ENCODE results near the gene KLK14. TPM values are rescaled to one million over a fixed set of nuclear protein-coding genes. Genes with fewer than 3 reads are reported as not detected.

KLK14 gene
- total and polyA plus RNA-seq, 2 of the 8 experiments (the other 6 are each of a cell fraction or from before 2014, with no cell fraction given): 0.09 to 1.2 TPM

GRCh38 chr19:51029718-51030117, 53.0 kb downstream of the KLK14 start:
- H3K27ac ChIP-seq (ENCODE audit: low read depth, low read length): no peak overlapping the region
- H3K79me2 ChIP-seq (ENCODE audit: control insufficient read depth in 1 of 2, insufficient read depth in 2 of 2, low read length in 2 of 2): no peaks in the 10 kb centered on the region
- H3K4me3 ChIP-seq (ENCODE audit: extremely low read depth in 1 of 4, insufficient read depth in 2 of 4, low read depth in 3 of 4, low read length in 4 of 4): no peak overlapping the region
- H3K4ac ChIP-seq (replicated peaks; ENCODE audit: insufficient read length, low read depth, low read length): no peak overlapping the region
- H2AK5ac ChIP-seq (ENCODE audit: low read depth, low read length): no peak overlapping the region
- TF ChIP-seq CTCF (IDR thresholded peaks at IDR 0.05; ENCODE audit: control extremely low read depth in 1 of 3, insufficient read depth in 1 of 3, low read depth in 1 of 3, low read length in 3 of 3) (peak in 1 of 3 experiments; percentile 26; a peak in 1 of 4 replicates), SP1 (IDR thresholded peaks at IDR 0.05; ENCODE audit: low read depth, low read length) (peak; percentile 74; the same call in 1 of the 2 replicates), CHD1 (IDR thresholded peaks at IDR 0.05; ENCODE audit: low read depth, low read length) (no peak), TAF7 (optimal IDR thresholded peaks at IDR 0.05; ENCODE audit: borderline replicate concordance, low read depth, low read length) (no peak), TEAD4 (IDR thresholded peaks at IDR 0.05; ENCODE audit: low read depth, low read length) (0 out of 2 replicates have a peak, but pooled peaks have one; percentile 16)
- H4K5ac ChIP-seq (ENCODE audit: insufficient read length, low read depth, low read length): no peak overlapping the region
- no peak overlapping the region for H4K91ac ChIP-seq (replicated peaks; ENCODE audit: insufficient read length, low read length)
- WGBS, 2 experiments (ENCODE audit: extremely low coverage in 1 of 2, insufficient coverage in 1 of 2, insufficient read length in 1 of 2, insufficient replicate concordance in 2 of 2, low coverage in 1 of 2, low lambda C conversion rate in 2 of 2, missing lambda C conversion rate in 1 of 2): 94% methylated on average over 2 of the region's 2 CpGs; no CpG with 5 or more reads in 1 of the 2 experiments
- H3K4me1 ChIP-seq (replicated peaks in 1 of 4; ENCODE audit: control insufficient read depth in 3 of 4, insufficient read depth in 4 of 4, low read length in 3 of 4): peaks cover 3 to 26% (median 16%) of the 10 kb centered on the region in 4 experiments
- no peak overlapping the region for H3K4me2 ChIP-seq (ENCODE audit: insufficient read depth in 1 of 2, low read depth in 2 of 2, low read length in 2 of 2)
- H2BK20ac ChIP-seq (ENCODE audit: low read length): no peak overlapping the region
- no peaks in the 10 kb centered on the region for H3K23me2 ChIP-seq (ENCODE audit: low read depth, low read length)
- CTCF ChIA-PET (ENCODE audit: partially characterized antibody): no interaction called here
- H3K9me3 ChIP-seq (ENCODE audit: insufficient read depth in 2 of 2, low read depth in 1 of 2, low read length in 1 of 2): no peaks in the 10 kb centered on the region
- no peak overlapping the region for H2BK15ac ChIP-seq (ENCODE audit: low read length)
- no peak overlapping the region for H4K8ac ChIP-seq (ENCODE audit: extremely low read depth, insufficient read depth, low read length)
- no peak overlapping the region for H3K9ac ChIP-seq (replicated peaks in 1 of 4; ENCODE audit: extremely low read depth in 1 of 4, low read depth in 3 of 4, low read length in 3 of 4)
- H3K23ac ChIP-seq (ENCODE audit: insufficient read length): no peak overlapping the region
- no peak overlapping the region for H3K56ac ChIP-seq (replicated peaks; ENCODE audit: insufficient read length, low read depth, low read length)
- no peak overlapping the region for H3K14ac ChIP-seq (ENCODE audit: insufficient read length)
- no peaks in the 10 kb centered on the region; the same call in 1 of the 2 replicates for H3K79me1 ChIP-seq (ENCODE audit: low read depth, low read length)
- no peak overlapping the region for H3K18ac ChIP-seq (ENCODE audit: extremely low read depth, low read length)
- H3K27me3 ChIP-seq (replicated peaks in 1 of 4; ENCODE audit: control insufficient read depth in 3 of 4, extremely low read depth in 1 of 4, insufficient read depth in 3 of 4, low read length in 3 of 4): no peaks in the 10 kb centered on the region; a peak in 1 of 7 replicates
- no peak for DNase-seq (ENCODE audit: low read depth in 1 of 2, low spot score in 2 of 2)
- POLR2A ChIA-PET (ENCODE audit: partially characterized antibody): interaction anchor here (1.0 kb wide), 2 partner anchors 10 to 13 kb away, joined by 3 read pairs; partner anchors contain the start of gene KLK10
- no peaks in the 10 kb centered on the region for H3K36me3 ChIP-seq (ENCODE audit: control insufficient read depth in 2 of 4, insufficient read depth in 4 of 4, low read length in 3 of 4)
- no peak for FAIRE-seq
- H4K20me1 ChIP-seq (replicated peaks in 1 of 2; ENCODE audit: control insufficient read depth in 1 of 2, insufficient read depth in 2 of 2, low read length in 2 of 2): no peaks in the 10 kb centered on the region
- no peak overlapping the region for H2BK5ac ChIP-seq (ENCODE audit: low read depth, low read length)
- H2AFZ ChIP-seq (ENCODE audit: low read length): no peak overlapping the region
- H2BK12ac ChIP-seq (ENCODE audit: low read depth, low read length): no peak overlapping the region
- no peak overlapping the region for H2BK120ac ChIP-seq (replicated peaks; ENCODE audit: low read depth, low read length)
